GM19023 (cell line): Measurements from ENCODE around the gene CPHXL2.
A peak's percentile ranks its signal among the peaks of the same experiment; 100 is the strongest.

Experiments used
- ATAC-seq: cut with Tn5 transposase; IDR thresholded peaks from one replicate; pipeline ENCODE4 v1.9.1; 2021; ENCODE audit warnings: mild to moderate bottlenecking, moderate library complexity; ENCODE audit not compliant: unreplicated experiment

Gene CPHXL2

GRCh38 chr16:75676909-75677308, at the start of gene CPHXL2:
CPHXL2 (minus strand) TSS chr16:75677009; CDS start chr16:75676999, 10 bp downstream.
- ATAC-seq: no peak

- no peak for ATAC-seq
Observed at GRCh38 chr16:75726390-75726789, 49.6 kb upstream of the CPHXL2 start, which contains the start of gene CPHXL. CPHXL (minus strand) TSS chr16:75726490; CDS start chr16:75726442, 48 bp downstream.

- ATAC-seq: no peak
Observed at GRCh38 chr16:75718452-75718851, 41.6 kb upstream of the CPHXL2 start.

GRCh38 chr16:75714661-75715060, 37.9 kb upstream of the CPHXL2 start:
- ATAC-seq: no peak

- ATAC-seq: no peak
Observed at GRCh38 chr16:75710344-75710743, 33.5 kb upstream of the CPHXL2 start.

- ATAC-seq: no peak
Observed at GRCh38 chr16:75703306-75703705, 26.5 kb upstream of the CPHXL2 start.

GRCh38 chr16:75702242-75702641, 25.4 kb upstream of the CPHXL2 start:
- no peak for ATAC-seq

GRCh38 chr16:75701361-75701760, 24.6 kb upstream of the CPHXL2 start, which contains the start of gene DUXB:
DUXB (minus strand) TSS chr16:75701461; CDS start chr16:75701418, 43 bp downstream.
- ATAC-seq: no peak

- no peak for ATAC-seq
Observed at GRCh38 chr16:75697571-75697970, 20.8 kb upstream of the CPHXL2 start.

GRCh38 chr16:75695708-75696107, 18.9 kb upstream of the CPHXL2 start:
- no peak for ATAC-seq

- no peak for ATAC-seq
Observed at GRCh38 chr16:75687361-75687760, 10.6 kb upstream of the CPHXL2 start.

- ATAC-seq: no peak
Observed at GRCh38 chr16:75682308-75682707, 5.5 kb upstream of the CPHXL2 start.

GRCh38 chr16:75679366-75679765, 2.6 kb upstream of the CPHXL2 start:
- no peak for ATAC-seq

- ATAC-seq: no peak
Observed at GRCh38 chr16:75667503-75667902, 9.3 kb downstream of the CPHXL2 start.

GRCh38 chr16:75660726-75661302, 16.0 kb downstream of the CPHXL2 start:
- ATAC-seq: no peak

GRCh38 chr16:75660321-75660720, 16.5 kb downstream of the CPHXL2 start:
- no peak for ATAC-seq

- ATAC-seq: no peak
Observed at GRCh38 chr16:75658175-75658574, 18.6 kb downstream of the CPHXL2 start.

GRCh38 chr16:75653922-75654321, 22.9 kb downstream of the CPHXL2 start:
- ATAC-seq: no peak

GRCh38 chr16:75648265-75649076, 28.3 kb downstream of the CPHXL2 start:
- ATAC-seq: peak; percentile 36

GRCh38 chr16:75647492-75648264, 29.1 kb downstream of the CPHXL2 start, which contains the start of the genes KARS1 and TERF2IP:
KARS1 (minus strand) TSS chr16:75647665; CDS start chr16:75647639, 26 bp downstream.
TERF2IP (plus strand) TSS chr16:75647773; CDS start chr16:75647883, 110 bp downstream.
- ATAC-seq: peak; percentile 88

GRCh38 chr16:75647112-75647491, 29.7 kb downstream of the CPHXL2 start:
- ATAC-seq: peak; percentile 23
